SW480 (cell line): ENCODE data around the gene C19orf25.
A peak's percentile ranks its signal among the peaks of the same experiment; 100 is the strongest.
"Not testable (repeated sequence)": the region's sequence is repeated elsewhere in the genome, so short reads cannot be mapped to it uniquely, and the experiment has no call there.

Source experiments
- DNase-seq: peaks from one replicate; pipeline ENCODE4 v3.0.0-alpha.2; 2016; ENCODE audit warnings: low spot score

Gene C19orf25

GRCh38 chr19:1481893-1482360 is 2.9 kb upstream of the C19orf25 start:
- DNase-seq: peak; percentile 26

GRCh38 chr19:1481224-1481892 is 2.3 kb upstream of the C19orf25 start:
- no peak for DNase-seq

GRCh38 chr19:1477056-1477455 is 2.0 kb downstream of the C19orf25 start:
- not testable (repeated sequence) for DNase-seq

GRCh38 chr19:1475751-1476437 is 3.1 kb downstream of the C19orf25 start:
- DNase-seq: no peak

GRCh38 chr19:1474765-1475351 is 4.2 kb downstream of the C19orf25 start:
- no peak for DNase-seq

- DNase-seq: no peak
These were observed 4.8 kb downstream of the C19orf25 start for GRCh38 chr19:1474011-1474764.

GRCh38 chr19:1473085-1473851 is 5.7 kb downstream of the C19orf25 start:
- DNase-seq: no peak

GRCh38 chr19:1472231-1473084 is 6.6 kb downstream of the C19orf25 start:
- DNase-seq: no peak

- DNase-seq: no peak
These were observed 7.4 kb downstream of the C19orf25 start for GRCh38 chr19:1471515-1472160.

- peak; percentile 60 for DNase-seq
These were observed 8.0 kb downstream of the C19orf25 start for GRCh38 chr19:1471010-1471514.

GRCh38 chr19:1470305-1471009 is 8.6 kb downstream of the C19orf25 start:
- peak; percentile 67 for DNase-seq

GRCh38 chr19:1470055-1470304 is 9.0 kb downstream of the C19orf25 start:
- DNase-seq: no peak

- DNase-seq: no peak
These were observed 9.6 kb downstream of the C19orf25 start for GRCh38 chr19:1469255-1470054.

GRCh38 chr19:1468821-1469254 is 10.2 kb downstream of the C19orf25 start:
- DNase-seq: no peak

GRCh38 chr19:1468274-1468820 is 10.7 kb downstream of the C19orf25 start:
- DNase-seq: no peak

- no peak for DNase-seq
These were observed 11.3 kb downstream of the C19orf25 start for GRCh38 chr19:1467490-1468273.

- DNase-seq: no peak
These were observed 11.9 kb downstream of the C19orf25 start for GRCh38 chr19:1467215-1467489.
